SKM-1 treated with dmso at 0.1 percent for 144 hours (cell line): ENCODE measurements around the gene PSMG3.

Experiments
- DNase-seq: peaks from one replicate; lab custom pipeline; 2025; ENCODE audit not compliant: unreplicated experiment; lab: John Stamatoyannopoulos, UW

PSMG3 gene

GRCh38 chr7:1559626-1560590 lies 9.9 kb downstream of the PSMG3 start:
- no peak for DNase-seq

GRCh38 chr7:1558841-1559625 lies 10.8 kb downstream of the PSMG3 start:
- DNase-seq, result no peak

DNA sequence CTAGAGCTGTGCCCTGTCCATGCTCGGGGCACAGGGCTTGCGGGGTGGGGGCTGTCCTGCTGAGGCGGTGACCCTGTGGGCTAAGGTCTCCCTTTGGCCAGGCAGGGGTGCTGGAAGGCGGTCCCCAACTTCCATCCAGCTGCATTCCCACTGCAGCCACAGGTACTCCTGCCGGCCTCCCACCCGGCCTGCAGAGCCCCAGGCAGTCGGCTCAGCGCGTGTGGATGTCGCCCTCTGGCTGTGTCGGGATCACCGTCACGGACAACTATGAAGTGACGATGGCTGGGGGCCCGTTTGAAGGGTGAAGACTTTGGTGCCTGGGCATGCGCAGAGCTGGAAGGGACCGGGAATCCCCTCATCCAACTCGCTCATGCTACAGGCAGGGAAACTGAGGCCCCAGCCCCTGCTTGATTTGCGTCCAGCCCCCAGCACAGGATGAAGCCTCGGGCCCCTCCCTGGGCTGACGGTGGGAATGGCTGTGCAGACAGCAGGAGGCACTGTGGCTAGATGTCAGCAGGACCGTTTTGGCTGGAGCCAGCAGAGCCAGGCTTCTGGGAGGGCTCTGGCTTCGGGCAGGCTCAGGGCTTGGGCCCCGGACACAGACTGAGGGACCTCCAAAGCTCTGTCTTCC lies 11.5 kb downstream of the PSMG3 start:
- DNase-seq, result no peak

DNA sequence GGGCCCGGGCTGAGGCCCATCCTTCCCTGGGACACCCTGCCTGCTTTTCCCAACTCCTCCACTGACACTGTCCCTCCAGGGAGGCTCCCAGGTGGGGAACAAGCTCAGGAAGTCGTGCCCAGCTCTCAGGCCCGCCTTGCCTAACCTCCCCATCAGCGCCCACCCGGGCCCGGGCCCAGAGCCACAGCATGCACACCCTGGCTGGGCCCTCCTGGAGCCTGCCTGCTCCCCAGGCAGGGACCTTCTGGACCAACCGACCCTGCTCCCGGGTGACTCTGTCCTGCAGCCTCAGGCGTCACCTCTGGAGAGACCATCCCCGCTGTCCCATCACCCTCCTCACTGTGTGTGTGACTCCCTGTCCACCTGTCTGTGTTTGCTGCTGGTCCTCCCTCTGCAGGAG lies 12.1 kb downstream of the PSMG3 start:
- no peak for DNase-seq

GRCh38 chr7:1557006-1557405 lies 12.8 kb downstream of the PSMG3 start:
- no peak for DNase-seq

GRCh38 chr7:1555813-1556543 lies 13.9 kb downstream of the PSMG3 start, which contains the start of gene TMEM184A:
Gene TMEM184A, minus strand, starts transcription at chr7:1556205. Its CDS starts 721 bp downstream, at chr7:1555484.
- no peak for DNase-seq

DNA sequence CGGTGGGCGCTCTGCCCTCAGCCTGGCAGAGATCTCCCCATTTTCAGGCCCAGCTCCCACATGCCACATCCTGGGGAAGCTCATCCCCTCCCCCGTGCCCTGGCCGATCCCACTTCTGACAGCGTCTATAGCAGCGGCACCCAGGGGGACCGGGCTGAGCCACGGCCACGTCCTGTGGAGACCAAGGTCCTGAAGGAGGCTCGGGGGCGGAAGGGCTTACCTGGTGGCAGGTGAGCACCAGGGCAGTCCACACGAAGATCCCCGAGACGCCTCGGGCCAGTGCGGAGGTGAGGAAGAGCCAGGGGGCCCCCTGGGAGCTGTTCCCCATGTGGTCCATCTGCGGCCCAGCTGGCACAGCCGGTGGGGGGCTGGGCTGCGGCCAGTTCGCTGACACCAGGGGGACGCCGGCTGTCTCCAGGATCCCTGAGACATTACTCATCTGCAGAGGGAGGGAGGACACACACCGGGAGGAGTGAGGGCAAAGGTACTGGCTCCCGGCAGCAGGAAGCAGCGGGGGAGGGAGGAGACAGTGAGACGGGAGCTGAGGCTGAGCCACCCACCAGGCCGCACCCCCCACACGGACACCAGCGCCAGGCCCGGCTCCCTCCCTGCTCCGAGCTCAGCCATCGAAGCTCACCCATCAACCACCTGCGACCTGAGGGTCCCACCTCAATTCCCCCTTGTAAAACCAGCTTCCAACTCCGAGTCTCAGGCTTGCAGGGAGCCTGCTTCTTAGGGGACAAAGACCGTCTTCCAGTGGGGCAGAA lies 14.6 kb downstream of the PSMG3 start:
- no peak for DNase-seq

DNA sequence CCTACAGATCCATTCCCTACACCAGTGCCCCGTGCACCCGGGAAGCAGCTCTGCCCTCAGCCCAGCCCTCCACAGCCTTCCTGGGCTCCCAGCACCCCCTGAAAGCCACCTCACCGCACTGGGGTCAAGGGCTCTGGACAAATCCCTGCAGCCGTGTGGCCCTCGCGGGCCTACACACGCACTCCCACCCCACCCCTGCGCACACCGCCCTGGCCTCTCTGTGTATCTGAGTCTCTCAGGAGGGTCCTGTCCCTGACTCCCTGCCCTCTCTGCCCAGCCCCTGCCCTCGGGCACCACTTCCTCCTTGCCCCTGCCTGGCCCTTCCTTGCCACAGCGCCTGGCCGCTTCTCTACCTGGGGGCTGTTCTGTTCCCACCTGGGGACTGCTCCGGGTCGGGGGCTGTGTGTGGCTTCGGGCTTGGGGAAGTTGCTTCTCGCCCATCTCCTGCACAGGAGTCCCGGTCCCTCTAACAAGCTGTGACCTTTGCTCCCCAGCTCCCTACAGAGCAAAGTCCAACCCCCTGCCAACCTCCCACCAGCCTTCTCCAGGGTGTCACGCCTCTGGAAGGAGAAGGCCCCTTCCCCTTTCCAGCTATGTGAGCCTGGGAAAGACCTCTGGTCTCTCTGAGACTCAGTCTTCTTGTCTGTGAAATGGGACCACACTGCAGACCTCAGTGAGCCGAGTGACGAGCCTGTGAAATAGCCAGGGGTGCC lies 15.3 kb downstream of the PSMG3 start:
- no peak for DNase-seq

DNA sequence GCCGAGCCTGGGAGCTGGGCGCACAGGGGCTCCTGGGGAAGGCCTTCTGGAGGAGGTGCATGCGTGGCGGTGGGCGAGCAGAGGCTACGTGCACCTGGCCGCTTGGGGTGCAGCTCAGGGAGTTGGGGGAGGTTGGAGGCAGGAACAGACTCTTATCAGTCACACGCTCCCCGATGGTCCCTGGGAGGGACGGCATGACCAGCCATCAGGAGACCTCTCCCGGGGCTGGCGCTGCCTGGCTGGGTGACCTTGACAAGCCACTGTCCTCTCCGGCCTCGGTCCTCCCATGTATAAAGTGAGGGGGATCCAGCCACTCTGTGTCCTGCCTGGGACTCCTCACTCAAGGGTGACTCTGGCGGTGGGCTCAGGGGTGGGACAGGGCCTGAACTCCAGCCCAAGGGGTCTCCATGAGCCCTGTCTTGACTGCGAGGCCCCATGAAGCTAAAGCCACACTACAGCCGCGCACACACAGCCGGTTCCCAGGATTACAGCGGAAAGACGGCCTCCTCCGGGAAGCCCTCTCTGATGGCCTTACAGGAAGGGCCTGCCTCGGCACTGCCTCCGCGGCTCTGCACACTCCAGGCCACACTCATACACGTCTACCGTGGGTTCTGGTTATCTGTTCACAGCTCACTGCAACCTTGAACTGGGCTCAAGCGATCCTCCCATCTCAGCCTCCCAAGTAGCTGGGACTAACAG lies 16.2 kb downstream of the PSMG3 start:
- no peak for DNase-seq

GRCh38 chr7:1552200-1552599 lies 17.6 kb downstream of the PSMG3 start:
- no peak for DNase-seq

DNA sequence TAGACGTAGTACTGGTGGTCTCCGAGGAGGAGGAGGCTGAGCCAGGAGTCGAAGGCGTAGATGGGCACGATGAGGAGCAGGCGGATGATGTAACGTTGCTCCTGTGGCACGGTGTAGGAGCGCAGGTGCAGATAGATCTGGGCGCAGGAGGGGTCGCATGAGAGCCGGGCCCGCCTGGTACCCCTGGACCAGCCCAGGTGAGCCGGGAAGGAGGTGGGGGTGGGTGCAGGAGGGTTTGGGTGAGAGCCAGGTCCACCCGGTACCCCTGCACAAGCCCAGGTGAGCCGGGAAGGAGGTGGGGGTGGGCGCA lies 19.0 kb downstream of the PSMG3 start:
- DNase-seq, result no peak

DNA sequence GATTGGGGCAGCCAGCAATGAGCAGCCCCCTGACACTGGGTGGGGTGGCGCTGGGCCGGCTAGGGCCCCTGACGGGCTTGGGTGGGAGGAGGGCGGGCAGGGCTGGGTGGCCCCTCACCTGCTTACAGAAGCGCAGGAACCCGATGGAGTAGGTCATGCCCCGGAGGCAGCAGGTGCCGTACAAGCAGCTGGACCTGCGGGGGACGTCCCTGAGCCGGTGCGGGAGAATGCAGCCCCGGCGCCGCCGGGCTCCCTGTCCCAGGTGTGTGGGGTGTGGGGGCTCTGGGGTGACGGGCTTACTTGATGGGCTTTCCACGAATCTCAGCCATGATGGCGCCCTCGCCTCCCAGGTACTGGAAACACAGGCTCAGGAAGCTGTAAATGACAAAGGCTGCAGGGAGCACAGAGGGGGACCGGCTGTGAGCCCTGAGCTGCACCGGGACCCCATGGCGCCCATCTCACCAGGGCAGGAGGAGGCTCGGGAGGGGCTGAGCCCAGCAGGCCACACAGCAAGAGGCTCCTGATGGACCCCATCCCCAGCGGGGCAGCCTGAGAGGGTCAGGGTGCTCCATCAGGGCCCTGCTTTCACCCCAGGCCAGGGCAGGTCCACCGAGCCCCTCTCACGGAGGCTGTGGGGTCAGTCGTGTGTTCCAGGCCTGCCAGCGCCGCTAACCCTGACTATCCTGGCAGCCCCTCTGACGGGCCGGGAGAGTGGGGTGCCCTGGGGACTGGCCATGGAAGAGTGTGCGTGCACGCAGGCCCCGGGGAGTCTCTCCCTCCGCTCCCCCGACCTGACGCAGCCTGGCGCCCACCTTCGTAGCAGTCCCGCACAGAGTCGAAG lies 19.6 kb downstream of the PSMG3 start:
- no peak for DNase-seq

DNA sequence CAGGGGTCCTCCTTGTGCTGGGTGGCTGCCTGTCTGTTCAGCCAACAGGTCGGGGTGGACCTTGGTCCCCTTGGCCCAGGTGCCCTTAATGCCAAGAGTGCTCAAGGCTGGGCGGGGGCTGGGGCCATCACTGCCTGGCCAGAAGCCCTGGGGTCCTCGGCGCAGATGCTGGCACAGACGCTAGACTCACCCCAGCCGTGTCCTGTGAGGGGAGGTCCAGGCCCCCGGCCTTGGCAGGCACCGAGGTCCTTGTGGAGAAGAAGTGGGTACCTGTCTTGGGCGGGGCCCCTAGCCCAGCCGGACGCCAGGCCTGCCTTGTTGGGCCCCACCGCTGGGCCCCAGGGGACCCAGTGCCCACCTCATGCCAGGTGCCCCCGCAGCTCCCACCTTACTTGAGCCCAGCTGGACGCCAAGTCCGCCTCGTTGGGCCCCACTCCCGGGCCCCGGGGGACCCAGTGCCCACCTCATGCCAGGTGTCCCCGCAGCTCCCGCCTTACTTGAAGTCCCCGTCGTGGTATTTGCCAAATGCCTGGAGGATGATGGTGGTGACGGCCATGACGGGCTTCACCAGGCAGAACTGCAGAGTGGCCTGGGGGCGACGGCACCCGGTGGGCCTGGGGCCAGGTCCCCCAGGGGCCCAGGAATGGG lies 20.4 kb downstream of the PSMG3 start:
- no peak for DNase-seq

DNA sequence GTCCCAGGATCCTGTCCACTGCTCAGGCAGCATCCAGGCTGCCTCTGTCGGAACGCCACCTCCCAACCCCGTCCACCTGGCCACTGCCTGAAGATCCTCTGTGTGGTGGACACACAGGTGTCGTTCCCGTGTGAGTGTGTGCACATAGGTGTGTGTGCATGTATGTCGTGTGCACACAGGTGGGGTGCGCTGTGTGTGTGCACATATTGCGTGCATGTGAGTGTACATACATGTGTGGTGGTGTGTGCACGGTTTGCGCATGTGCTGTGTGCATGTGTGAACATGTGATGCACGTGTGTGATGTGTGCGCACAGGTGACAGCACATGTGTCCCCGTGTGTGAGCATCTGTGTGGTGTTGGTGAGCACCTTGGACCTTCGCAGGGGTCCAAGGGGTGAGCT lies 20.9 kb downstream of the PSMG3 start:
- DNase-seq, result no peak

- no peak for DNase-seq
Observed at GRCh38 chr7:1548438-1548831, 21.4 kb downstream of the PSMG3 start.

GRCh38 chr7:1547777-1548437 lies 21.9 kb downstream of the PSMG3 start:
- DNase-seq, result no peak
